MM.1S (cell line): Measurements from ENCODE around the gene GALNT15.

ENCODE experiments used
- DNase-seq: peaks from one replicate; pipeline ENCODE4 v3.0.0-alpha.2; 2015
- H2AFZ ChIP-seq: fragments of 300-600 bp; sonication (generic); 2 replicates; pipeline ENCODE4 v1.6.0; 2016; ENCODE audit warnings: antibody characterized with exemption, low read length
- H3F3A ChIP-seq: fragments of 300-600 bp; sonication (generic); 2 replicates; pipeline ENCODE4 v1.6.1; 2016; ENCODE audit warnings: mild to moderate bottlenecking, antibody characterized with exemption, low read length, moderate library complexity, mixed read lengths; ENCODE audit not compliant: insufficient read depth
- H3K27ac ChIP-seq: fragments of 300-600 bp; sonication (generic); 2 replicates; pipeline ENCODE4 v1.5.1; 2016; ENCODE audit warnings: mild to moderate bottlenecking, low read length
- H3K27me3 ChIP-seq: fragments of 300-600 bp; sonication (generic); replicated peaks from 2 replicates; pipeline ENCODE4 v1.6.0; 2016; ENCODE audit warnings: low read length; ENCODE audit not compliant: insufficient read depth
- H3K36me3 ChIP-seq: fragments of 300-600 bp; sonication (generic); replicated peaks from 2 replicates; pipeline ENCODE4 v1.6.1; 2016; ENCODE audit warnings: mild to moderate bottlenecking, low read length, mixed read lengths; ENCODE audit not compliant: insufficient read depth
- H3K4me1 ChIP-seq: fragments of 300-600 bp; sonication (generic); 2 replicates; pipeline ENCODE4 v1.6.1; 2016; ENCODE audit warnings: low read length, mixed read lengths
- H3K4me2 ChIP-seq: fragments of 300-600 bp; sonication (generic); 2 replicates; pipeline ENCODE4 v1.6.0; 2016; ENCODE audit warnings: low read depth, low read length
- H3K4me3 ChIP-seq: fragments of 300-600 bp; sonication (generic); 2 replicates; pipeline ENCODE4 v1.5.1; 2016; ENCODE audit warnings: low read length, mixed read lengths
- H3K79me2 ChIP-seq: fragments of 300-600 bp; sonication (generic); 2 replicates; pipeline ENCODE4 v1.6.1; 2016; ENCODE audit warnings: mixed run types, low read length, mixed read lengths
- H3K9ac ChIP-seq: fragments of 300-600 bp; sonication (generic); 2 replicates; pipeline ENCODE4 v1.6.1; 2016; ENCODE audit warnings: low read length, mixed read lengths
- H3K9me2 ChIP-seq: fragments of 300-600 bp; sonication (generic); replicated peaks from 2 replicates; pipeline ENCODE4 v1.6.1; 2016; ENCODE audit warnings: mild to moderate bottlenecking, low read length, mixed read lengths; ENCODE audit not compliant: insufficient read depth
- H3K9me3 ChIP-seq: fragments of 300-600 bp; sonication (generic); replicated peaks from 2 replicates; pipeline ENCODE4 v1.6.1; 2016; ENCODE audit warnings: mild to moderate bottlenecking, low read length, mixed read lengths; ENCODE audit not compliant: insufficient read depth
- H4K20me1 ChIP-seq: fragments of 300-600 bp; sonication (generic); 2 replicates; pipeline ENCODE4 v1.6.1; 2016; ENCODE audit warnings: mild to moderate bottlenecking, low read length, moderate library complexity, mixed read lengths; ENCODE audit not compliant: insufficient read depth
- EZH2 ChIP-seq: fragments of 300-600 bp; sonication (generic); optimal IDR thresholded peaks from 2 replicates; pipeline ENCODE3; 2017; ENCODE audit warnings: low read depth, mild to moderate bottlenecking, antibody characterized with exemption, low read length, mixed read lengths
- EZH2phosphoT487 ChIP-seq: fragments of 300-600 bp; sonication (generic); IDR thresholded peaks from 2 replicates; pipeline ENCODE4 v1.6.1; 2018; ENCODE audit warnings: antibody characterized with exemption, low read length
- TF ChIP-seq, protein P1 (sequence below): fragments of 300-600 bp; sonication (generic); IDR thresholded peaks from 2 replicates; pipeline ENCODE4 v1.5.1; 2016; ENCODE audit warnings: antibody characterized with exemption, low read length, mixed read lengths

Gene GALNT15

GRCh38 chr3:16240229-16241023 lies 65.9 kb downstream of the GALNT15 start:
- DNase-seq: no peak
- no peak overlapping the region for H3K4me2 ChIP-seq
- no peaks in the 10 kb centered on the region for H4K20me1 ChIP-seq
- no peaks in the 10 kb centered on the region for H3K36me3 ChIP-seq
- no peaks in the 10 kb centered on the region for H3K4me1 ChIP-seq
- no peak overlapping the region for H3K4me3 ChIP-seq
- no peaks in the 10 kb centered on the region for H3K9me2 ChIP-seq
- H2AFZ ChIP-seq: no peak overlapping the region
- H3K9ac ChIP-seq: no peak overlapping the region
- no peaks in the 10 kb centered on the region for H3F3A ChIP-seq
- no peaks in the 10 kb centered on the region for H3K9me3 ChIP-seq
- TF ChIP-seq EZH2 (no peak), EZH2phosphoT487 (no peak)
- TF ChIP-seq, protein P1, sequence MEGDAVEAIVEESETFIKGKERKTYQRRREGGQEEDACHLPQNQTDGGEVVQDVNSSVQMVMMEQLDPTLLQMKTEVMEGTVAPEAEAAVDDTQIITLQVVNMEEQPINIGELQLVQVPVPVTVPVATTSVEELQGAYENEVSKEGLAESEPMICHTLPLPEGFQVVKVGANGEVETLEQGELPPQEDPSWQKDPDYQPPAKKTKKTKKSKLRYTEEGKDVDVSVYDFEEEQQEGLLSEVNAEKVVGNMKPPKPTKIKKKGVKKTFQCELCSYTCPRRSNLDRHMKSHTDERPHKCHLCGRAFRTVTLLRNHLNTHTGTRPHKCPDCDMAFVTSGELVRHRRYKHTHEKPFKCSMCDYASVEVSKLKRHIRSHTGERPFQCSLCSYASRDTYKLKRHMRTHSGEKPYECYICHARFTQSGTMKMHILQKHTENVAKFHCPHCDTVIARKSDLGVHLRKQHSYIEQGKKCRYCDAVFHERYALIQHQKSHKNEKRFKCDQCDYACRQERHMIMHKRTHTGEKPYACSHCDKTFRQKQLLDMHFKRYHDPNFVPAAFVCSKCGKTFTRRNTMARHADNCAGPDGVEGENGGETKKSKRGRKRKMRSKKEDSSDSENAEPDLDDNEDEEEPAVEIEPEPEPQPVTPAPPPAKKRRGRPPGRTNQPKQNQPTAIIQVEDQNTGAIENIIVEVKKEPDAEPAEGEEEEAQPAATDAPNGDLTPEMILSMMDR: no peak
- H3K27ac ChIP-seq: no peak overlapping the region
- no peaks in the 10 kb centered on the region for H3K79me2 ChIP-seq
- no peaks in the 10 kb centered on the region for H3K27me3 ChIP-seq

GRCh38 chr3:16241225-16241624 lies 66.7 kb downstream of the GALNT15 start:
- TF ChIP-seq, protein P1: no peak
- no peak for TF ChIP-seq EZH2phosphoT487
- no peak for TF ChIP-seq EZH2
- Histone ChIP-seq H3K9ac (no peak overlapping the region), H3K27ac (no peak overlapping the region), H3K27me3 (no peaks in the 10 kb centered on the region), H2AFZ (no peak overlapping the region), H3K79me2 (no peaks in the 10 kb centered on the region), H3K4me3 (no peak overlapping the region), H3K4me1 (no peaks in the 10 kb centered on the region), H3K4me2 (no peak overlapping the region), H3K36me3 (no peaks in the 10 kb centered on the region), H3K9me2 (no peaks in the 10 kb centered on the region), H3F3A (no peaks in the 10 kb centered on the region), H3K9me3 (no peaks in the 10 kb centered on the region), H4K20me1 (no peaks in the 10 kb centered on the region)
- DNase-seq: no peak

DNA sequence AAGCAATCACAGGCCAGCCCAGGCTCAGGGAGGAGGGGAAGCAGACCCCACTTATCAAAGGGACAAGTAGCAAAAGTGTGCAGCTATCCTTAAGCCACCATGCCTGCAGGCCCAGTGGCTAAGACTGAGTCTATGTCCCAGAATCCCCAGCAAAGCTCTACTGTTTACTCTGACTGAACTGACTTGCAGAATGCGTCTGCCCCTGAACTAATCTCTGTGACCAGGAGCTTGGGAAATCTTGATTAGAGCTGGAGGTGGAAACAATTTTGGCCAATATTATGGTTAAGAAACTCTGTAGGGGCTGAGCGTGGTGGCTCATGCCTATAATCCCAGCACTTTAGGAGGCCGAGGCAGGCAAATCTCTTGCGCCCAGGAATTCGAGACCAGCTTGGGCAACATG lies 67.7 kb downstream of the GALNT15 start:
- Histone ChIP-seq H3K36me3 (no peaks in the 10 kb centered on the region), H3K4me3 (no peak overlapping the region), H4K20me1 (no peaks in the 10 kb centered on the region), H3K79me2 (no peaks in the 10 kb centered on the region), H2AFZ (no peak overlapping the region), H3K9me3 (no peaks in the 10 kb centered on the region), H3F3A (no peaks in the 10 kb centered on the region), H3K27me3 (no peaks in the 10 kb centered on the region), H3K9ac (no peak overlapping the region), H3K4me2 (no peak overlapping the region), H3K27ac (no peak overlapping the region), H3K4me1 (no peaks in the 10 kb centered on the region), H3K9me2 (no peaks in the 10 kb centered on the region)
- TF ChIP-seq, protein P1: no peak
- TF ChIP-seq EZH2 (no peak), EZH2phosphoT487 (no peak)
- no peak for DNase-seq
